CD1c-positive myeloid dendritic cell (primary cell): ENCODE data around the gene DAZAP1.
A peak's percentile ranks its signal among the peaks of the same experiment; 100 is the strongest.

Experiments used
- DNase-seq: peaks from one replicate; pipeline ENCODE4 v3.0.0-alpha.2; 2016; ENCODE audit errors: extremely low spot score

The DAZAP1 gene

DNA sequence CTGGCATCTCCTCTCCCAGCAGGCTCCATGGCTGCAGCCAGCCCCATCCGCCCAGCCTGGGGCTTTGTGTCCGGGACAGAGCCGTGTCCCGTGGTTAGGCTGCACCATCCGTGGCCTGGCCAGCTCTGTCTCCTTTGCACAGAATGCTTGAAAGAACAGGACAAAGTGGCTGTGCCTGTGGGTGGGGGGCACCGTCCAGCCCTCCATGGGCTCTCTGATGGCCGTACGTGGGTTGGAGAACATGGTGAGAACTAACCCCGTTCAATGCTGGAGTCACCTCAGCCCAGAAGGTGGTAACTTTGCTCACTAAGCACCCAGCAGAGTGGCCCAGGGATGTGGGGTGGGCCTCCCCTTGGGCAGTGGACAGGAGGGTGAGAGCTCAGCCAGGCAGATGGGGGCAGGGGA is 33.6 kb downstream of the DAZAP1 start:
- no peak for DNase-seq

DNA sequence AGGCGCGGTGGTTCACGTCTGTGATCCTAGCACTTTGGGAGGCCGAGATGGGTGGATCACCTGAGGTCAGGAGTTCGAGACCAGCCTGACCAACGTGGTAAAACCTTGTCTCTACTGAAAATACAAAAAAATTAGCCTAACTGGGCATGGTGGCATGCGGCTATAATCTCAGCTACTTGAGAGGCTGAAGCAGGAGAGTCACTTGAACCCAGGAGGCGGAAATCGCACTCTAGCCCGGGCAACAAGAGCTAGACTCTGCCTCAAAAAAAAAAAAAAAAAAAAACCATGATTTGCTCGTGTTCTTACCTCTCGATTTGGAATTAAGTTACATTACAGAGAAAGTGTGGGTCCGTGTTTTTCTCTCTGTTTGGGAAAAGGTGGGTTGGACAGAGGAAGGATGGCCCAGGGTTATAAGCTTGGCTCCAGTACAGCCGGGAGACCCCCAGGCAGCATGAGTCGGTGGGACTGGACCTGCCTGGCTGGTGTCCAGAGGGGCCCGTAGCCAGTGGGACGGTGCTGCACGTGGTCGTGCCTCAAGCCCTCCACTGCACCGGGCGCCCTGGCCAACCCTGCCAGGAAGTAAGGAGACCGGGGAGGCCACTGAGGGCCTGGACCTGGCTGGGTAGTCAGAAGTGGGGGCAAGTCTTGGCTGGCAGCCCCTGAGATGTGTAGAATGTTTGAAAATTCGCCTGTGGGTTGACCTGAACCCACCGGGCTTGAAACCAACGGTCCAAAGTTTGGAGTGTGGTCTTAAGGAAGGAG is 34.5 kb downstream of the DAZAP1 start:
- DNase-seq: no peak

DNA sequence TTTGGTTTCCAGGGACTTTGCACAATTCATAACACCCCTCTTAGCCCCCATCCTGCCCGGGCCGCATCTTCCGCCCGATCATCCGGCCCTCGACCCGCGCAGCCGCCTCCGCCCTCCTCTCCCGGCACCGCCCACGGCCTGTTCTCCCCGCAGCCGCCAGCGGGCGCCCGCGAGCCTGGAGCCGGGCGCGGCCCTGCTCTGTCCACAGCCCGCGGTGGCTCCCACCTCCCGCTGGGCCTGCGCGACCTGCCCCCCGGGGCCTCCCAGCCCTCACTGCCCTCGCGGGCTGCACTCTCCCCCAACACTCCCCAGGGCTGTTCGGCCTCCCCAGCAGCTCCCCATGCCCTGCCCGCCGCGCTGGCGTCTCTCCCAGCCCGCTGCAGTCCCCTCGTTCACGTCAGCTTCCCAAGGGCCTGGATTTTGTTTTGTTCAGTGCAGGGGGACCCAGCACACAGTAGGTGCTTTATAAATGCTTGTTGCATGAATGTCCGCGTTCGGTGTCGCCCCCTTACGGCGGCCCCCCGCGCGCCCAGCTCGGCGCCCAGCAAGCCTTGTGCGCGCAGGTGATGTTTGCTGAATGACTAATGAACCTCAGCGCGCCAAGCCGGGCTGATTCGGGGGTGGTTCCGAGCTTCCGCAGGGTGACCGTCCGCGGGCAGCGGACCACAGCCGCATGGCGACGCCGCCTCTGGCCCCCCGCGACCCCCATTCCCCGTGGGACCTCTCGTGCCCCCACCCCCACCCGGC is 38.0 kb downstream of the DAZAP1 start:
- DNase-seq: peak; percentile 84

GRCh38 chr19:1445932-1446712 is 38.7 kb downstream of the DAZAP1 start:
- DNase-seq: no peak

- peak; percentile 21 for DNase-seq
These were observed 39.5 kb downstream of the DAZAP1 start for GRCh38 chr19:1446713-1447481.

GRCh38 chr19:1447504-1447903 is 40.1 kb downstream of the DAZAP1 start:
- no peak for DNase-seq

- DNase-seq: no peak
These were observed 40.6 kb downstream of the DAZAP1 start for GRCh38 chr19:1447944-1448343.

DNA sequence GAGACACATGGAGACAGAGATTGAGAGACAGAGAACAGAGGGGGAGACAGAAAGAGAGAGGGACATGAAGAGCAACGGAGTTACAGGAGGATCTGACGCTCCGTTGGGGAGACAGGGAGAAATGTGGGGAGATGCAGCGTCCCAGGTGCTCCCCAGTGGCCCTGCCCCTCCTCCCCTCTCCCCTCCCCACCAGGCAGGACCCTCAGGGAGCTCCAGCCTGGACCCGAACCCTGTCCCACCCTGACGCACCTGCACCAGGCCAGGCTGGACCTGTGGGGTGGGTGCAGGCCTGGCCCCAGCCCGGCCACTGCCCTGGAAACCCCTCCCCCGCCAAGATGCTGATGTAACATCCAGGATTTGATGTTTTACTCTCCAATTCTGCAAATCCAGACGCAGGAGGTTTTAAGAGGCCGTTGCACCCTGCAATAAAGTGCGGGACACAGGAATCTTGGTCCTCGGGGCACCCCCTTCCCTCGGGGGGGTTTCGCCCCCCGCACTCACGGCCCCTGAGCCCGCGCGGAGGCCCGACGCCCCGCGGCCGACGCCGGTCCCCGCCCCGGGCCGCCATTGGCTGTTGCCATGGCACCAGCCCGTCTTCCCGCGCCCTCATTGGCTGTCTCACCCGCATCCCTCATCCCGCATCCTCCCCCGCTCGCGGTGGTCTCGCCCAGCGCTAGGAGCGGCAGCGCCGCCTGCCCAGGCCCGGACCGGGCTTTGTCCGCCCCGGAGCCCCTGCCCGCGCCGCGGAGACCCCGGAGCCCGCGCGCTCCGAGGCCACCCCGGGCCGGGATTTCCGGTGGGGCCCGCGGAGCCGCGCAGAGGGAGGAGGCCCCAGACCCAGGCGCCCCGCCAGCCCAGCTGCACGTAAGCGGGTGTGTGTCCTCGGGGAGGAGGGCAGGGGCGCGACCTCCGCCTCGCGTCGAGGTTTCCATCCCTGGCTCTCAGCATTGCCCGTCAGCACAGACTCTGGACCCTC is 42.4 kb downstream of the DAZAP1 start, which contains the start of gene APC2:
Gene APC2 (plus strand): TSS at position 655 of the 976 bp plus-strand sequence. CDS start 2,881 bp downstream, outside the sequence.
- no peak for DNase-seq

DNA sequence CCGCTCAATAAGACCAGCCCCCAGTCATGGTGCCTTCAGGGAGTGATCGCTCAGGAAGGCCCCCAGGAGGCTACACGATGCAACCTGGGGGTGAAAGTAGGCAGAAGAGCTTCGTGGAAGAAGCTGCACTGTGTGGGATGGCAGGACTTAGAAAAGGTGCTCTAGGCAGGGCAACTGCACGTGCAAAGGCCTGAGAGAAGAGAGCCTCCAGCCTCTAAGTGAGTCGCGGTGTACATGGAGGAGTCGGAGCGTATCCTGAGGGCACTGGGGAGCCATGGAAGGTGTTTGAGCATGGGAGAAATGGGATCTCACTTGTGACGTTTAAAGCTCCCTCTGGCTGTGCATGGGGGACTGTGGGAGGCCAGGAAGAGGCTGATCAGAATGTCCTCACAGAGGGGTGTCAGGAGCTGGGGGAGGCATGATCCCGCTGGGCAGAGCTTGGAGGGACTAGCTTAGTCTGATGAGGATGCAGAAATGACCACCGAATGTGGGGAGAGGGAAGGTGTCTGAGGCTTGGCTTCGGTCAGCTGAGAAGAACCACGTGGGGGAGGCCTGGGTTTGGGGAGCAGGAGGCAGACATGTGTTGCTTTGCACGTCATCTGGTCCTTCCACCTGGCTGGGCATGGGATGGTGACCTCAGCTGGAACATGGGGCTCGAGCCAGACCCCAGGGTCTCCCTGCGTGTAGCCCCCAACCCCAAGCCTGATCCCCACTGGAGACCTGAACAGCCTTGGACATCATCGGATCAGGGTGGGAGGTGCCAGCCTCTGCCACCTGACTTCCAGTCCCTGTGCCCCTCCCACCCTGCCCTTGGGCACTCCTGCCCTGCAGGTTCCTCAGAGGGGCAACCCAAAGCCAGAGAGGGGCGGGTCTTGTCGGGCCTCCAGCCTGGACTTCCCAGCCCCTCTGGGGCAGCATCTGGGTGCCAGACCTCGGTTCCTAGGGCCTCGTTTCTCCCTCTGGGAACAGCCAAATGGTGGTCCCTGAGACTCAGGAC is 43.6 kb downstream of the DAZAP1 start:
- DNase-seq: no peak

- DNase-seq: no peak
These were observed 44.8 kb downstream of the DAZAP1 start for GRCh38 chr19:1451916-1452801.

- DNase-seq: no peak
These were observed 45.6 kb downstream of the DAZAP1 start for GRCh38 chr19:1452802-1453524.

- peak; percentile 66 for DNase-seq
These were observed 46.4 kb downstream of the DAZAP1 start for GRCh38 chr19:1453525-1454364.

- peak; percentile 24 for DNase-seq
These were observed 47.6 kb downstream of the DAZAP1 start for GRCh38 chr19:1455002-1455335.

DNA sequence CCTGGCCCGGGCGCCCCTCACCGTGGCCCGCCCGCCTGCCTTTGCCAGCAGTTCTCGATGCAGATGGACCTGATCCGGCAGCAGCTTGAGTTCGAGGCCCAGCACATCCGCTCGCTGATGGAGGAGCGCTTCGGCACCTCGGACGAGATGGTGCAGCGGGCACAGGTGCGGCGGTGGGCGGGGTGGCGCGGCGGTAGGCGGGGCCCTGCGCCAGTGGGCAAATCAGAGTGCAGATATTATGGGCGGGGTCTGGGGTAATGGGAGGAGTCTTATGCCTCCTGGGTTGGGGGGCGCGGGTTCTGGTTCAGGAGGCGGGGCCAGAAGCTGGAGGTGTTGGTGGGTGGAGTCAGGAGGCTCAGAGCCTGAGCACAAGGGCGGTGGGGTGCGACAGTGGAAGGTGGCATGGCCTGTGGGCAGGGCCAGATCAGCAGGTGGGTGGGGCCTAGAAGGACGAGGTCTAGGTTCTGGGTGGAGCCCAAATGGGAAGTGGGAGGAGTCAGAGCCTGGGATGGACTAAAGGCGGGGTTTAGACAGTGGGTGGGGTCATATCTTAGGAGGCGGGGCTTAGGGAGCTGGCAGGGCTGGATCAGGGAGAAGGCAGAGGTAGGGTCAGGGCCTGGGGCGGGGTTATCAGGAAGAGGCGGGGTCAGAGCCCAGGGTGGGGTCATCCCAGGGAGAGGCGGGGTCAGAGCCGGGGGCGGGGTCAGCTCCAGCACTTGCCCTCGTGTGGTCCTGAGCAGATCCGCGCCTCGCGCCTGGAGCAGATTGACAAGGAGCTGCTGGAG is 48.1 kb downstream of the DAZAP1 start:
- peak; percentile 70 for DNase-seq

- DNase-seq: no peak
These were observed 48.9 kb downstream of the DAZAP1 start for GRCh38 chr19:1456121-1456900.
